HEK293 (cell line): ENCODE data around the gene FLACC1.

Experiments
- CTCF ChIA-PET: fragments of 350-600 bp; formaldehyde crosslinking; extraction: SDS; loops from one replicate; lab custom pipeline; 2021; ENCODE audit warnings: antibody characterized with exemption; lab: Yijun Ruan, JAX
- POLR2A ChIA-PET: fragments of 300-600 bp; formaldehyde crosslinking; extraction: SDS; loops from one replicate; lab custom pipeline; 2020; ENCODE audit warnings: antibody characterized with exemption, inconsistent platforms; lab: Yijun Ruan, JAX
- H3K27ac ChIP-seq: fragments of 200-500 bp; sonication (Bioruptor generic); 2 replicates; pipeline ENCODE4 v1.5.1; 2014; ENCODE audit warnings: low read depth, low read length, control low read depth, inconsistent platforms; ENCODE audit errors: extremely low read depth
- H3K36me3 ChIP-seq, 2 experiments: fragments of 200-500 bp in 1 of 2; sonication (Bioruptor generic) in 1 of 2; 1 replicate in 1 of 2; 2 replicates in 1 of 2; pipeline ENCODE4 v1.5.1; 2014 to 2017; ENCODE audit warnings: inconsistent platforms in 2 of 2, low read length in 2 of 2; ENCODE audit not compliant: control insufficient read depth in 2 of 2, insufficient read depth in 1 of 2
- H3K4me1 ChIP-seq: fragments of 200-500 bp; sonication (Bioruptor generic); 2 replicates; pipeline ENCODE4 v1.5.1; 2014; ENCODE audit warnings: mild to moderate bottlenecking, low read length, inconsistent platforms; ENCODE audit not compliant: control insufficient read depth, insufficient read depth
- H3K4me3 ChIP-seq: 2 replicates; pipeline ENCODE4 v1.5.1; 2011; ENCODE audit warnings: low read depth, mild to moderate bottlenecking, control low read depth, low read length, moderate library complexity
- H3K9me3 ChIP-seq: fragments of 200-500 bp; sonication (Bioruptor generic); 2 replicates; pipeline ENCODE4 v1.5.1; 2014; ENCODE audit warnings: low read depth, low read length, inconsistent platforms; ENCODE audit not compliant: control insufficient read depth, insufficient read depth
- MYNN ChIP-seq: fragments of 450-650 bp; formaldehyde crosslinking; IDR thresholded peaks from 2 replicates; pipeline ENCODE4 v1.5.1; 2016; ENCODE audit warnings: missing biosample characterization, missing genetic modification characterization, borderline replicate concordance
- ZFP69B ChIP-seq: fragments of 450-650 bp; formaldehyde crosslinking; IDR thresholded peaks from 2 replicates; pipeline ENCODE4 v1.5.1; 2016; ENCODE audit warnings: missing biosample characterization, missing genetic modification characterization
- ZNF266 ChIP-seq: fragments of 450-650 bp; formaldehyde crosslinking; IDR thresholded peaks from 2 replicates; pipeline ENCODE4 v1.5.1; 2016; ENCODE audit warnings: missing biosample characterization, missing genetic modification characterization, low read depth
- ZNF335 ChIP-seq: fragments of 450-650 bp; formaldehyde crosslinking; conservative IDR thresholded peaks from 2 replicates; pipeline ENCODE4 v1.5.1; 2016; ENCODE audit warnings: missing biosample characterization, missing genetic modification characterization
- ZNF530 ChIP-seq: fragments of 450-650 bp; formaldehyde crosslinking; IDR thresholded peaks from 2 replicates; pipeline ENCODE4 v1.5.1; 2016; ENCODE audit warnings: low read depth, missing biosample characterization, missing genetic modification characterization
- ZNF544 ChIP-seq: fragments of 450-650 bp; formaldehyde crosslinking; IDR thresholded peaks from 2 replicates; pipeline ENCODE4 v1.5.0; 2017; ENCODE audit warnings: missing biosample characterization, missing genetic modification characterization
- ZNF571 ChIP-seq: fragments of 450-650 bp; formaldehyde crosslinking; IDR thresholded peaks from 2 replicates; pipeline ENCODE4 v1.5.0; 2017; ENCODE audit warnings: missing biosample characterization, missing genetic modification characterization
- ZNF629 ChIP-seq: fragments of 450-650 bp; formaldehyde crosslinking; IDR thresholded peaks from 2 replicates; pipeline ENCODE4 v1.5.1; 2017; ENCODE audit warnings: missing biosample characterization, missing genetic modification characterization
- ZNF791 ChIP-seq: fragments of 450-650 bp; formaldehyde crosslinking; IDR thresholded peaks from 2 replicates; pipeline ENCODE4 v1.5.1; 2016; ENCODE audit warnings: missing biosample characterization, missing genetic modification characterization
- TF ChIP-seq, protein P1 (sequence below): fragments of 450-650 bp; formaldehyde crosslinking; IDR thresholded peaks from 2 replicates; pipeline ENCODE4 v1.5.0; 2017; ENCODE audit warnings: missing biosample characterization, missing genetic modification characterization, borderline replicate concordance
- TF ChIP-seq, protein P2 (sequence below): fragments of 450-650 bp; formaldehyde crosslinking; IDR thresholded peaks from 2 replicates; pipeline ENCODE4 v1.5.1; 2016; ENCODE audit warnings: missing biosample characterization, missing genetic modification characterization
- TF ChIP-seq, protein P3 (sequence below): fragments of 450-650 bp; formaldehyde crosslinking; IDR thresholded peaks from 2 replicates; pipeline ENCODE4 v1.5.1; 2016; ENCODE audit warnings: missing biosample characterization, missing genetic modification characterization, borderline replicate concordance
- TF ChIP-seq, protein P4 (sequence below): fragments of 450-650 bp; formaldehyde crosslinking; IDR thresholded peaks from 2 replicates; pipeline ENCODE4 v1.5.1; 2017; ENCODE audit warnings: missing biosample characterization, missing genetic modification characterization

The FLACC1 gene

DNA sequence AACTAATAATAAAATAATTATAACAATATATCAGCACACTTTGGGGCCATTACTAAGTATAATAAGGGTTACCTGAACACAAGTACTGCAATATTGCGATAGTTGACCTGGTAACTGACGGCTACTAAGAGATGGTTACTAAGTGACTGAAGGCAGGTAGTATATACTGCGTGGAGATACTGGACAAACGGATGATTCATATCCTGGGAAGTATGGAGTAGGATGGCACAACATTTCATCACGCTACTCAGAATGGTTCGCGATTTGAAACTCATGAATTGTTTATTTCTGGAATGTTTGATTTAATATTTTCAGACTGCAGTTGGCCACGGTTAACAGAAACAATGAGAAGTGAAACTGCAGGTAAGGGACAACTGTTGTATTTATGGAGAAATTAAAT lies 39.5 kb upstream of the FLACC1 start:
- peaks cover 11 to 33% of the 10 kb centered on the region in 2 experiments; a peak in 2 of 3 replicates for H3K36me3 ChIP-seq

DNA sequence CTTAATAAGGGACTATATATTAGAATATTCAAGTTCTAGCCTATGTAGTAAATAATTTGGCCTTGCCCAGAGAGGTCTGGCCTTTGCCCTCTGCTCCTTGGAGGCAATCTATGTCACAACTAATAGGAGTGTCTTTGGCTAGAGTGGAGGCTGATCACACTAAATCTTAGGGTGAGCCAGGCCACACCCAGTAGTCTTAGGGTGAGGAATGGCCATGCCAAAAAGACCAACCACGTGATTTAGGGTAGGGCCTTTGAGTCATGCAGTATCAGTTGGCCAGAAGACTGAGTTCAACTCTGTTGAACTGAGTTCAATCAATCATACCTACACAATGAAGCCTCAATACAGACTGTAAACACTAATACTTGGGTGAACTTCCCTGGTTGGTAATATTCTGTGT lies 26.0 kb upstream of the FLACC1 start:
- CTCF ChIA-PET: interaction anchor here (2.7 kb wide), 1 partner anchor 19 kb away, joined by 8 read pairs; no protein-coding TSS in a partner anchor
- no peaks in the 10 kb centered on the region for H3K4me1 ChIP-seq
- H3K36me3 ChIP-seq: peaks cover 7 to 54% of the 10 kb centered on the region in 2 experiments; a peak in 2 of 3 replicates
- POLR2A ChIA-PET: no interaction called here
- H3K9me3 ChIP-seq: no peaks in the 10 kb centered on the region
- H3K4me3 ChIP-seq: no peak overlapping the region
- no peak overlapping the region for H3K27ac ChIP-seq
- TF ChIP-seq ZNF629 (tag by site-specific recombination): no peak
- no peak for TF ChIP-seq ZNF335 (tag by site-specific recombination)
- TF ChIP-seq ZFP69B (tag by site-specific recombination): no peak
- TF ChIP-seq, protein P1, sequence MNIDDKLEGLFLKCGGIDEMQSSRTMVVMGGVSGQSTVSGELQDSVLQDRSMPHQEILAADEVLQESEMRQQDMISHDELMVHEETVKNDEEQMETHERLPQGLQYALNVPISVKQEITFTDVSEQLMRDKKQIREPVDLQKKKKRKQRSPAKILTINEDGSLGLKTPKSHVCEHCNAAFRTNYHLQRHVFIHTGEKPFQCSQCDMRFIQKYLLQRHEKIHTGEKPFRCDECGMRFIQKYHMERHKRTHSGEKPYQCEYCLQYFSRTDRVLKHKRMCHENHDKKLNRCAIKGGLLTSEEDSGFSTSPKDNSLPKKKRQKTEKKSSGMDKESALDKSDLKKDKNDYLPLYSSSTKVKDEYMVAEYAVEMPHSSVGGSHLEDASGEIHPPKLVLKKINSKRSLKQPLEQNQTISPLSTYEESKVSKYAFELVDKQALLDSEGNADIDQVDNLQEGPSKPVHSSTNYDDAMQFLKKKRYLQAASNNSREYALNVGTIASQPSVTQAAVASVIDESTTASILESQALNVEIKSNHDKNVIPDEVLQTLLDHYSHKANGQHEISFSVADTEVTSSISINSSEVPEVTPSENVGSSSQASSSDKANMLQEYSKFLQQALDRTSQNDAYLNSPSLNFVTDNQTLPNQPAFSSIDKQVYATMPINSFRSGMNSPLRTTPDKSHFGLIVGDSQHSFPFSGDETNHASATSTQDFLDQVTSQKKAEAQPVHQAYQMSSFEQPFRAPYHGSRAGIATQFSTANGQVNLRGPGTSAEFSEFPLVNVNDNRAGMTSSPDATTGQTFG (tag by site-specific recombination): no peak

More for the DNA sequence above, 39.5 kb upstream of the FLACC1 start:
- no peak overlapping the region for H3K27ac ChIP-seq
- no peaks in the 10 kb centered on the region for H3K9me3 ChIP-seq
- H3K4me3 ChIP-seq: no peak overlapping the region
- TF ChIP-seq ZNF530 (tag by site-specific recombination) (no peak), ZNF571 (tag by site-specific recombination) (no peak), MYNN (tag by site-specific recombination) (no peak), ZNF335 (tag by site-specific recombination) (no peak), ZNF266 (tag by site-specific recombination) (no peak), ZNF544 (no peak), ZNF791 (tag by site-specific recombination) (no peak)
- TF ChIP-seq, protein P2, sequence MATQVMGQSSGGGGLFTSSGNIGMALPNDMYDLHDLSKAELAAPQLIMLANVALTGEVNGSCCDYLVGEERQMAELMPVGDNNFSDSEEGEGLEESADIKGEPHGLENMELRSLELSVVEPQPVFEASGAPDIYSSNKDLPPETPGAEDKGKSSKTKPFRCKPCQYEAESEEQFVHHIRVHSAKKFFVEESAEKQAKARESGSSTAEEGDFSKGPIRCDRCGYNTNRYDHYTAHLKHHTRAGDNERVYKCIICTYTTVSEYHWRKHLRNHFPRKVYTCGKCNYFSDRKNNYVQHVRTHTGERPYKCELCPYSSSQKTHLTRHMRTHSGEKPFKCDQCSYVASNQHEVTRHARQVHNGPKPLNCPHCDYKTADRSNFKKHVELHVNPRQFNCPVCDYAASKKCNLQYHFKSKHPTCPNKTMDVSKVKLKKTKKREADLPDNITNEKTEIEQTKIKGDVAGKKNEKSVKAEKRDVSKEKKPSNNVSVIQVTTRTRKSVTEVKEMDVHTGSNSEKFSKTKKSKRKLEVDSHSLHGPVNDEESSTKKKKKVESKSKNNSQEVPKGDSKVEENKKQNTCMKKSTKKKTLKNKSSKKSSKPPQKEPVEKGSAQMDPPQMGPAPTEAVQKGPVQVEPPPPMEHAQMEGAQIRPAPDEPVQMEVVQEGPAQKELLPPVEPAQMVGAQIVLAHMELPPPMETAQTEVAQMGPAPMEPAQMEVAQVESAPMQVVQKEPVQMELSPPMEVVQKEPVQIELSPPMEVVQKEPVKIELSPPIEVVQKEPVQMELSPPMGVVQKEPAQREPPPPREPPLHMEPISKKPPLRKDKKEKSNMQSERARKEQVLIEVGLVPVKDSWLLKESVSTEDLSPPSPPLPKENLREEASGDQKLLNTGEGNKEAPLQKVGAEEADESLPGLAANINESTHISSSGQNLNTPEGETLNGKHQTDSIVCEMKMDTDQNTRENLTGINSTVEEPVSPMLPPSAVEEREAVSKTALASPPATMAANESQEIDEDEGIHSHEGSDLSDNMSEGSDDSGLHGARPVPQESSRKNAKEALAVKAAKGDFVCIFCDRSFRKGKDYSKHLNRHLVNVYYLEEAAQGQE (tag by site-specific recombination): no peak
- TF ChIP-seq, protein P3, sequence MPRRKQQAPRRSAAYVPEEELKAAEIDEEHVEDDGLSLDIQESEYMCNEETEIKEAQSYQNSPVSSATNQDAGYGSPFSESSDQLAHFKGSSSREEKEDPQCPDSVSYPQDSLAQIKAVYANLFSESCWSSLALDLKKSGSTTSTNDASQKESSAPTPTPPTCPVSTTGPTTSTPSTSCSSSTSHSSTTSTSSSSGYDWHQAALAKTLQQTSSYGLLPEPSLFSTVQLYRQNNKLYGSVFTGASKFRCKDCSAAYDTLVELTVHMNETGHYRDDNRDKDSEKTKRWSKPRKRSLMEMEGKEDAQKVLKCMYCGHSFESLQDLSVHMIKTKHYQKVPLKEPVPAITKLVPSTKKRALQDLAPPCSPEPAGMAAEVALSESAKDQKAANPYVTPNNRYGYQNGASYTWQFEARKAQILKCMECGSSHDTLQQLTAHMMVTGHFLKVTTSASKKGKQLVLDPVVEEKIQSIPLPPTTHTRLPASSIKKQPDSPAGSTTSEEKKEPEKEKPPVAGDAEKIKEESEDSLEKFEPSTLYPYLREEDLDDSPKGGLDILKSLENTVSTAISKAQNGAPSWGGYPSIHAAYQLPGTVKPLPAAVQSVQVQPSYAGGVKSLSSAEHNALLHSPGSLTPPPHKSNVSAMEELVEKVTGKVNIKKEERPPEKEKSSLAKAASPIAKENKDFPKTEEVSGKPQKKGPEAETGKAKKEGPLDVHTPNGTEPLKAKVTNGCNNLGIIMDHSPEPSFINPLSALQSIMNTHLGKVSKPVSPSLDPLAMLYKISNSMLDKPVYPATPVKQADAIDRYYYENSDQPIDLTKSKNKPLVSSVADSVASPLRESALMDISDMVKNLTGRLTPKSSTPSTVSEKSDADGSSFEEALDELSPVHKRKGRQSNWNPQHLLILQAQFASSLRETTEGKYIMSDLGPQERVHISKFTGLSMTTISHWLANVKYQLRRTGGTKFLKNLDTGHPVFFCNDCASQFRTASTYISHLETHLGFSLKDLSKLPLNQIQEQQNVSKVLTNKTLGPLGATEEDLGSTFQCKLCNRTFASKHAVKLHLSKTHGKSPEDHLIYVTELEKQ (tag by site-specific recombination): no peak
- TF ChIP-seq, protein P4, sequence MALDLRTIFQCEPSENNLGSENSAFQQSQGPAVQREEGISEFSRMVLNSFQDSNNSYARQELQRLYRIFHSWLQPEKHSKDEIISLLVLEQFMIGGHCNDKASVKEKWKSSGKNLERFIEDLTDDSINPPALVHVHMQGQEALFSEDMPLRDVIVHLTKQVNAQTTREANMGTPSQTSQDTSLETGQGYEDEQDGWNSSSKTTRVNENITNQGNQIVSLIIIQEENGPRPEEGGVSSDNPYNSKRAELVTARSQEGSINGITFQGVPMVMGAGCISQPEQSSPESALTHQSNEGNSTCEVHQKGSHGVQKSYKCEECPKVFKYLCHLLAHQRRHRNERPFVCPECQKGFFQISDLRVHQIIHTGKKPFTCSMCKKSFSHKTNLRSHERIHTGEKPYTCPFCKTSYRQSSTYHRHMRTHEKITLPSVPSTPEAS (tag by site-specific recombination): no peak
- ChIA-PET POLR2A (no interaction called here), CTCF (interaction anchor here (0.9 kb wide), 1 partner anchor 35 kb away, joined by 3 read pairs; no protein-coding TSS in a partner anchor)
- H3K4me1 ChIP-seq: peaks cover 3% of the 10 kb centered on the region; the same call in 1 of the 2 replicates
